Renal pelvis (tissue), 4 donors: ENCODE data around the gene SCNN1A. TPM values are rescaled to one million over a fixed set of nuclear protein-coding genes. Genes with fewer than 3 reads are reported as not detected.

Source experiments
- DNase-seq: peaks from one replicate; pipeline ENCODE4 v3.0.0-alpha.2; 2013
- polyA plus RNA-seq, 3 donors: library from polyadenylated mRNA; unstranded; fragments of 120-200 nt; gene quantifications; one replicate each; pipeline ENCODE4 v1.2.1, GENCODE V29; 2013; ENCODE audit not compliant: insufficient read length in 3 of 3

Gene SCNN1A
- polyA plus RNA-seq, 3 donors: 64.4 to 105 (median 88.9) TPM

GRCh38 chr12:6301721-6302120 lies 73.6 kb downstream of the SCNN1A start:
- no peak for DNase-seq

- DNase-seq: no peak
These were observed 78.2 kb downstream of the SCNN1A start for GRCh38 chr12:6297170-6297569.

Other genes with a start within 250 kb of the SCNN1A start
- 100 to 1,000 TPM; 164 to 181 (median 169) TPM for gene CD9, start 175.2 kb downstream of the SCNN1A start, polyA plus RNA-seq
- gene PLEKHG6, start 64.9 kb downstream of the SCNN1A start, polyA plus RNA-seq: 1 to 10 TPM; 4.7 to 8.3 (median 8.0) TPM
- gene TNFRSF1A, start 33.5 kb downstream of the SCNN1A start, polyA plus RNA-seq: 10 to 100 TPM; 89.2 to 93.1 (median 90.2) TPM
- gene LTBR, start 8.6 kb upstream of the SCNN1A start, polyA plus RNA-seq: 10 to 100 TPM; 67.5 to 85.7 (median 75.1) TPM
- 1 to 10 TPM in 2 of 3 donors, under 1 TPM in 1; 0.83 to 2.6 (median 2.2) TPM for gene CD27, start 69.4 kb upstream of the SCNN1A start, polyA plus RNA-seq
- gene TAPBPL, start 76.5 kb upstream of the SCNN1A start, polyA plus RNA-seq: 10 to 100 TPM; 16.0 to 18.8 (median 17.8) TPM
- gene VAMP1, start 95.1 kb upstream of the SCNN1A start, polyA plus RNA-seq: 10 to 100 TPM; 10.7 to 14.8 (median 11.4) TPM
- 100 to 1,000 TPM; 159 to 189 (median 172) TPM for gene MRPL51, start 117.7 kb upstream of the SCNN1A start, polyA plus RNA-seq
- gene NCAPD2, start 118.5 kb upstream of the SCNN1A start, polyA plus RNA-seq: 10 to 100 TPM; 62.2 to 76.7 (median 70.6) TPM
- 1,000 to 10,000 TPM; 2,127 to 2,548 (median 2,322) TPM for gene GAPDH, start 159.0 kb upstream of the SCNN1A start, polyA plus RNA-seq
- 10 to 100 TPM; 17.1 to 19.6 (median 18.9) TPM for gene IFFO1, start 180.5 kb upstream of the SCNN1A start, polyA plus RNA-seq
- gene NOP2, start 192.7 kb upstream of the SCNN1A start, polyA plus RNA-seq: 10 to 100 TPM; 24.3 to 39.7 (median 37.4) TPM
- 100 to 1,000 TPM; 307 to 315 (median 315) TPM for gene CHD4, start 231.8 kb upstream of the SCNN1A start, polyA plus RNA-seq